A172 (cell line): ENCODE results near the gene CHCHD4. TPM values are rescaled to one million over a fixed set of nuclear protein-coding genes. Genes with fewer than 3 reads are reported as not detected.

ENCODE experiments used
- total RNA-seq: library from RNA; depleted of rRNA; stranded (reverse); fragments of >200 nt; shearing (Covaris generic); gene quantifications from 2 replicates; pipeline ENCODE4 v1.2.3, GENCODE V29; 2014; rRNA removed

Gene CHCHD4
- total RNA-seq, 1 experiment from 2014 or later, result 48.5 TPM

Other genes with a start within 250 kb of the CHCHD4 start
- gene WNT7A, start 244.8 kb downstream of the CHCHD4 start, total RNA-seq, result not detected in 2 replicates
- 117 and 132 TPM in 2 replicates for gene TMEM43, start 182 bp upstream of the CHCHD4 start, total RNA-seq
- gene XPC, start 53.7 kb upstream of the CHCHD4 start, total RNA-seq, result 28.4 and 32.2 TPM in 2 replicates
- gene LSM3, start 53.9 kb upstream of the CHCHD4 start, total RNA-seq, result 45.3 and 49.4 TPM in 2 replicates